ENCODE data around the gene NADSYN1. TPM values are rescaled to one million over a fixed set of nuclear protein-coding genes. Genes with fewer than 3 reads are reported as not detected.

NADSYN1 gene
- total and polyA plus RNA-seq, 2 donors (not counting 1 experiment from before 2014, with no cell fraction given), result 22.0 to 81.7 TPM

- Histone ChIP-seq H4K20me1 (ENCODE audit: control insufficient read depth, extremely low read depth, insufficient read depth, low read length) (no peaks in the 10 kb centered on the region), H3K36me3 (ENCODE audit: control insufficient read depth, insufficient read depth, low read length) (peaks cover 17% of the 10 kb centered on the region), H3K9ac (ENCODE audit: insufficient read depth, low read length) (no peak overlapping the region), H2AFZ (ENCODE audit: low read length) (no peak overlapping the region), H3K27ac (ENCODE audit: insufficient read depth, low read length) (no peak overlapping the region), H3K4me3 (replicated peaks in 1 of 4; ENCODE audit: control extremely low read depth in 1 of 4, insufficient read depth in 1 of 4, low read depth in 3 of 4, low read length in 4 of 4) (no peak overlapping the region), H3K9me3 (ENCODE audit: control insufficient read depth, insufficient read depth, low read depth, low read length) (no peaks in the 10 kb centered on the region), H3K27me3 (ENCODE audit: control insufficient read depth, insufficient read depth, low read length) (no peaks in the 10 kb centered on the region), H3K4me1 (ENCODE audit: control insufficient read depth, extremely low read depth, insufficient read depth, low read length) (peaks cover 3% of the 10 kb centered on the region), H3K4me2 (ENCODE audit: extremely low read depth, insufficient read depth, low read length) (no peak overlapping the region), H3K79me2 (ENCODE audit: control insufficient read depth, insufficient read depth, low read length) (no peaks in the 10 kb centered on the region)
- no peak for TF ChIP-seq EZH2 (IDR thresholded peaks at IDR 0.05; ENCODE audit: low read length, missing control alignments)
- no peak for TF ChIP-seq CTCF (conservative IDR thresholded peaks at IDR 0.05 in 1 of 2, IDR thresholded peaks at IDR 0.05 in 1 of 2; ENCODE audit: low read depth in 1 of 2, low read length in 2 of 2)
- peak; percentile 22 to 31 for DNase-seq (ENCODE audit: low read depth in 2 of 2)
These were observed 36.5 kb downstream of the NADSYN1 start for GRCh38 chr11:71489311-71490043.

- Histone ChIP-seq H3K27ac (ENCODE audit: insufficient read depth, low read length) (no peak overlapping the region), H3K9ac (ENCODE audit: insufficient read depth, low read length) (no peak overlapping the region), H3K9me3 (ENCODE audit: control insufficient read depth, insufficient read depth, low read depth, low read length) (no peaks in the 10 kb centered on the region), H3K79me2 (ENCODE audit: control insufficient read depth, insufficient read depth, low read length) (no peaks in the 10 kb centered on the region), H4K20me1 (ENCODE audit: control insufficient read depth, extremely low read depth, insufficient read depth, low read length) (no peaks in the 10 kb centered on the region), H3K4me2 (ENCODE audit: extremely low read depth, insufficient read depth, low read length) (no peak overlapping the region), H3K36me3 (ENCODE audit: control insufficient read depth, insufficient read depth, low read length) (peaks cover 13% of the 10 kb centered on the region), H3K4me3 (replicated peaks in 1 of 4; ENCODE audit: control extremely low read depth in 1 of 4, insufficient read depth in 1 of 4, low read depth in 3 of 4, low read length in 4 of 4) (no peak overlapping the region), H2AFZ (ENCODE audit: low read length) (no peak overlapping the region), H3K4me1 (ENCODE audit: control insufficient read depth, extremely low read depth, insufficient read depth, low read length) (peaks cover 3% of the 10 kb centered on the region), H3K27me3 (ENCODE audit: control insufficient read depth, insufficient read depth, low read length) (no peaks in the 10 kb centered on the region)
- DNase-seq (ENCODE audit: low read depth in 2 of 2), result no peak
- no peak for TF ChIP-seq CTCF (conservative IDR thresholded peaks at IDR 0.05 in 1 of 2, IDR thresholded peaks at IDR 0.05 in 1 of 2; ENCODE audit: low read depth in 1 of 2, low read length in 2 of 2)
- TF ChIP-seq EZH2 (IDR thresholded peaks at IDR 0.05; ENCODE audit: low read length, missing control alignments), result no peak
These were observed 37.2 kb downstream of the NADSYN1 start for GRCh38 chr11:71490044-71490730.

GRCh38 chr11:71490731-71491390 lies 37.9 kb downstream of the NADSYN1 start:
- Histone ChIP-seq H3K4me2 (ENCODE audit: extremely low read depth, insufficient read depth, low read length) (no peak overlapping the region), H2AFZ (ENCODE audit: low read length) (no peak overlapping the region), H3K27me3 (ENCODE audit: control insufficient read depth, insufficient read depth, low read length) (no peaks in the 10 kb centered on the region), H3K9ac (ENCODE audit: insufficient read depth, low read length) (no peak overlapping the region), H3K4me3 (replicated peaks in 1 of 4; ENCODE audit: control extremely low read depth in 1 of 4, insufficient read depth in 1 of 4, low read depth in 3 of 4, low read length in 4 of 4) (no peak overlapping the region), H3K4me1 (ENCODE audit: control insufficient read depth, extremely low read depth, insufficient read depth, low read length) (peaks cover 3% of the 10 kb centered on the region), H3K9me3 (ENCODE audit: control insufficient read depth, insufficient read depth, low read depth, low read length) (no peaks in the 10 kb centered on the region), H3K36me3 (ENCODE audit: control insufficient read depth, insufficient read depth, low read length) (peaks cover 10% of the 10 kb centered on the region), H4K20me1 (ENCODE audit: control insufficient read depth, extremely low read depth, insufficient read depth, low read length) (no peaks in the 10 kb centered on the region), H3K79me2 (ENCODE audit: control insufficient read depth, insufficient read depth, low read length) (no peaks in the 10 kb centered on the region), H3K27ac (ENCODE audit: insufficient read depth, low read length) (no peak overlapping the region)
- DNase-seq (ENCODE audit: low read depth in 2 of 2), result no peak
- TF ChIP-seq CTCF (conservative IDR thresholded peaks at IDR 0.05 in 1 of 2, IDR thresholded peaks at IDR 0.05 in 1 of 2; ENCODE audit: low read depth in 1 of 2, low read length in 2 of 2) (no peak), EZH2 (IDR thresholded peaks at IDR 0.05; ENCODE audit: low read length, missing control alignments) (no peak)

All from fibroblast of lung (primary cell).